GM19395 (cell line): ENCODE results near the gene CDIP1.

ENCODE experiments used
- ATAC-seq: cut with Tn5 transposase; IDR thresholded peaks from one replicate; pipeline ENCODE4 v1.9.1; 2021; ENCODE audit warnings: mild to moderate bottlenecking, moderate library complexity; ENCODE audit not compliant: unreplicated experiment

CDIP1 gene

GRCh38 chr16:4539716-4540284 is 1.2 kb upstream of the CDIP1 start:
- no peak for ATAC-seq

GRCh38 chr16:4537376-4538343 is 913 bp downstream of the CDIP1 start:
- ATAC-seq = no peak

GRCh38 chr16:4536391-4537106 is 2.0 kb downstream of the CDIP1 start:
- ATAC-seq = no peak

- ATAC-seq = no peak
Observed at GRCh38 chr16:4535627-4536108, 2.9 kb downstream of the CDIP1 start.

- ATAC-seq = no peak
Observed at GRCh38 chr16:4534151-4534790, 4.3 kb downstream of the CDIP1 start.

DNA sequence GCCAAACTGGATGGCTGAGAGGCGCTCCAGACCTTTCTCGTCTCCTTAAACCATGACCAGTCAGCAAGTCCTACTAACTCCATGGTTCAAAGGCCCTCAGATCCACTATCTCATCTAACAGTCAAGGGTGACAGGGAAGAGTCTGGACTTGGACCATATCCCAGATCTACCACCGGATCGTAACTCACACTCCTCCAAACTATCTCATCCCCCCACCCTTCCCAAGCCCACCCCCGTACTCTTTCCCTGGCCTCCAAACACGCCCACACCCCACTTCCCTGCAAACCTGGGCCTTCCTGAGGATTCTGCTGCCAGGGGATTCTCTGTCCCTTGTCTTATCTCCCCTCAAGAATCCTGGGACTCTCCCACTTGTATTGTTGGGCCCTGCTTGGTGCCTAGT is 5.1 kb downstream of the CDIP1 start:
- no peak for ATAC-seq

DNA sequence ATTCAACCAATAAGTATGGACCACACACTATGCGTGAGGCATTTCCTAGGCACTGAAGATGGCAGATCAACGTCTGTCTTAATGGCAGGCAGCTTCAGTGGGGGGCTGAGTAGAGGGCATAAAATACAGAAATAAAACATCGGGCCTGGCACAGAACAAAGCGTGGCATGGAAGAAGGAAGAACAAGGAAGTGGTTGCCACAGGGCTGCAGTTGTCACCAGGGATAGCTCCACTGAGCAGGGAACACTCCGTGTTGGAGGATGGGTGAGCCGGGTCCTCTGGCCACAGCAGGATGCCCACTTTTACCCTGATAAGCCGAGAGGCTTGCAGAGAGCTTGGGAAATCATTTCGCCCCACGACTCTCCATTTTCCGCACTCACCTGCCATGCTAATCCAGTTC is 6.3 kb downstream of the CDIP1 start:
- no peak for ATAC-seq

DNA sequence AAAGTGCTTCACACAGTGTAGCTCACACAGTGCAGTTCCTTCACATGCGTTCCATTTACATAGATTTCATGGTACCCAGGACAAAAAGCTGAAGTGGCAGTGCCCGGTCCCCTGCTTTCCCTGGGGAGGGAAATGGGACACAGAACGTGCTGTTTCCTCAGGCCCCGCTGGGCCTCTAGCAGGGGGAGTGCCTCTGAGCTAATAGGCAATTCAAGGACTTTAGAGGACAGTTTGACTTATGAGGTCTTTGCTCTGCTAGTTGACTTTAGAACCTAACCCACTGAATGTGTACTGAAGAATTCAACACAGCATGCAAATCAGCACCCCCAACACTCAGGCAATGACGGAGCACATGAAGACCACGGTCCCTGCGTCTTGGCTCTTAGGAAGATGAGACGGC is 6.8 kb downstream of the CDIP1 start:
- no peak for ATAC-seq

DNA sequence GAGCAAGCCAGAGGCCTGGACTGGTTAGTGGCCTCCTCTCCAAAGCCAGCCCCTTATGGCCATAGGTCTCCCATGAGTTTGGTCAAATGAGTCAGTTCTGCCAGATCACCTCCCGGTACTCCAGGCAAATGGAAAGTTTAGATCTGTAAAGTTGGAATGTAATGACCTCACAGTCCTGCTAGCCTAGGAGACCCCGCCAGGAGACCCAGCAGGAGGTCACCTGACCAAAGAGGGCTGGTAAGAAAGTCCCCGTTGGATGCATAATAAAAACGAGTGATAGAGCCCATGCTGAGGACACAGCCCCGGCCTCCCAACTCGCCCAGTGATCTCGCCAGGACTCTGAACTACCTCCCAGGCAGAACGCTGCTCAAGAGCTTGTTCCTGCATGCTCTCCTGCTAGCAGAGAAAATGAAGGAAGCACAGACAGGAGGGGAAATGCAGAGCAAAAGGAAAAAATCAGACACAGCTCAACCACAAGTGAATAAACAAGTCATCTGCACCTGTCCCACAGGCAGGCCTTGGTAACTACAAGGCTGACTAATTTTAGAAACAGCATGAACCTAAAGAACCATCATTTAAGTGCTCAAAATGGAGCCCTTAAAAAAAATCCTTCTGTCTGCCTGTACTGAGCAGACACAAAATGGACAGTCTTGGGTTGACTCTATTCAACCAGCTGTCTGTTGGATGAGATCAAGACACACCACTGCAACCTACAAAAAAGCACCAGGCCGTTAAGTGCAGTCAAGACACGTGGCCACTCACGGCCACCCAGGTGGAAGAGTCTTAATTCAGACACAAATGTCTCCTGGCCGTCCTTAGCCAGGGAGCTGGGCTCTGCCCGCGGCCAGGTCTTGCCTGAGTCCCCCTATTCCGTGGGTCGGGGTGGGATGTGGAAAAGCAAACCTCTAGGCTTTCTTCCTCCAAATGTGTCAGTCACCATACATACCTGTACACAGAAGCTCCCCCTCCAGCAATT is 9.2 kb downstream of the CDIP1 start:
- no peak for ATAC-seq

- no peak for ATAC-seq
Observed at GRCh38 chr16:4525634-4526277, 12.8 kb downstream of the CDIP1 start.

DNA sequence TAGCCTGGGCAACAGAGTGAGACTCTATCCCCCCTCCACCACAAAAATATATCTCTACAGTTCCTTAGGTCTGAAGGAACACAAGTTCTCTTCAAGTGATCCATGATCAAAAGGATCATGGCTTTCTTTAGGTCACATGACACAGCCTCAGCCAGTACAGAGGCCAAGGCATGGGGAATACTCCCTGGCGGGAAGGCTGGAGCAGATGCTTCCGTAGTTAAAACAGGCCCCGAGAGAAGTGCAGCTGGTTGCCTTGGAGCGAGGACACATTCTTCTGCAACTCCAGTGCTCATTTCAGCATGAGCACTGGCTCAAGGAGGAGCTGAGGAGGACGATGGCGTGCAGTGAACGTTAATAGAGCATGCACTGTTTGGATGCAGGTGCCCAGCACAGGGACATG is 13.5 kb downstream of the CDIP1 start:
- ATAC-seq = no peak

- ATAC-seq = no peak
Observed at GRCh38 chr16:4524571-4524970, 14.0 kb downstream of the CDIP1 start.

GRCh38 chr16:4523686-4524085 is 14.9 kb downstream of the CDIP1 start:
- no peak for ATAC-seq

GRCh38 chr16:4522051-4522581 is 16.5 kb downstream of the CDIP1 start:
- no peak for ATAC-seq

DNA sequence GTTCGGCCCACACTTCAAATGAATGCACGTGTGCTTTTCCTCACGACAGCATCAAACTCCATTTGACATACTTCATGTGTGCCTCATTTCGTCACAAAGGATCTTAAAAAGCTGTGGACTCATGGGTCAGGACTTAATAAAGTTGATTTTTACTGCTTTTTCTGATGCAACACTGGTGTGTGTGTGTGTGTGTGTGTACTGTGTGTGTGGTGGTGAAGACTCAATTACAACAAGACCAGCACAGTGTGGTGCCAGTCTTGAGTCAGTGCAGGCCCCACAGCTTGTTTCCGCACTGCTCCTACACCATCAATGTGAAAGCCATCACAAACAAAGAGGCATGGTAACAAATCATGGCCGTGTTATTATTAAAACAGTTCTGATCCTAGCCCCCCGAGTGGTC is 17.7 kb downstream of the CDIP1 start:
- no peak for ATAC-seq

GRCh38 chr16:4519274-4520058 is 19.1 kb downstream of the CDIP1 start:
- no peak for ATAC-seq

DNA sequence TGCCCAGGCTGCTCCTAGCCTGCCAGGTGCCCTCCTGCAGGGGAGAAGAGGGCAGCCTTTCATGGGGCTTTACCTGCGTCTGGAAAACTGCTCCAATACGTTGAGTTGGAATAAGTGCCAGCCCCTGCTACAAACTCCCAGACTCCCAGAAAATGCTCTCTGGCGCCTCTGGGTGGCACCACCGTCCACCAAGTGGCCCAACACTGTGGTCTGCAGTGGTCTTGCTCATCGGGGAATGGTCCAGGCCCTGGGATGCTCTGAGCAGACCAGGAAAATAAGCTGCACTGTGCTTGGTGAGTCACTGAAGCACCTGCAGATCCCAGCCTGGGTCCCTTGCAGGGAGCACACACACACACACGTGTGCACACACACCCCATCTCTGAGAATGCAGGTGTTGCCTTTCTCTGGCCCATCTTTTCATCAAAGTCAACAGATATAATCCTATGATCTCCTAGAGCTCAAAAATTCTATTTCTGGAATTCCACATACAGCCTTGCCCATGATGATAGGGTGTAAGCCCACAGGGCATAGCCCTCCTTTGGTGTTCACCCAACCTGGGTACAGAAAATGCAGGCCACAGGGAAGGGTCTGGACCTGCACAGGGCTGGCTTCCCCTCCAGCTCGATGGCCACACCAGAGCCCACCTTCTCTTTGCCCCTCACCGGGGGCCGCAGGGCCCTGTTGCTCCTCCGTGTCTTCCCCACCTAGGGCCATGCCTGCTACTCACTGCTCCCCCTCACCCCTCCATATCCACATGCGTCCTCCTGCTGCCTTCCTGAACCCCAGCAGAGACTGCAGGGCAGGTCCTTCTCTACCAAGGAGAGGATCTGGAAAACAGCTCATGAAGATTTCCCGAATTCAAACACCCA is 20.5 kb downstream of the CDIP1 start:
- ATAC-seq = no peak
